HG02571 (cell line): ENCODE measurements around the gene MCMBP.
"Not testable (repeated sequence)": the region's sequence is repeated elsewhere in the genome, so short reads cannot be mapped to it uniquely, and the experiment has no call there.

ENCODE experiments used
- ATAC-seq: cut with Tn5 transposase; IDR thresholded peaks from one replicate; pipeline ENCODE4 v1.9.1; 2021; ENCODE audit warnings: mild to moderate bottlenecking, moderate library complexity; ENCODE audit not compliant: unreplicated experiment

The MCMBP gene

DNA sequence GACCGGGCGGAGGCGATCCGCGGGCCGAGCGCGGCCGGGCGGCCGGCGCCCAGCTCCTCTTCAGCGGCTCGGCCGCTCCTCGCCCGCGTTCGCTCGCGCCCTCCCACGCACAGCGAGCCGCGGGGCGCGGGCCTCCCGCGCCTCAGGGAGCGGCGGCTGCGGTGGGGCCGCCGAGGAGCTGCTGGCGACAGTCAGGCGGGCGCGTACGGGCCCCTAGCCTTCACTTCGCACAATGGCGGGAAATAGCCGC lies at the start of gene MCMBP:
MCMBP (minus strand) TSS at position 234 of the 250 bp plus-strand sequence. CDS start 259 bp downstream, outside the sequence.
- peak; percentile 20 for ATAC-seq

- ATAC-seq, result no peak
Observed at GRCh38 chr10:119919826-119920225, 47.2 kb upstream of the MCMBP start.

DNA sequence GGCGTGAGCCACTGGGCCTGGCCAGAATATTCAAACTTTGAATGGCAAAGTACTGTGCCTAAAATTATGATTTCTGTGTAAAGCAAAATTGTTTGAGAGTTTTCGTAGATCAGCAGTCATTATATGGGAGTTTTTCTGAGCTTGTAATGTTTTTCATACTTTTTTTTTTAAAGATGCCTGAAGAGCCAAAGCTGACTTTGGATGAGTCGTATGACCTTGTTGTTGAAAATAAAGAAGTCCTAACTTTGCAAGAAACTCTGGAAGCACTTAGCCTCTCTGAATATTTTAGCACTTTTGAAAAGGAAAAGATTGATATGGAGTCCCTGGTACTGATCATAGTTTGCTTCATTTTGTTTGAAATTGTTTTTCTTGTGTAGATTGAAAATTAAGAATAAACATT lies 46.6 kb upstream of the MCMBP start:
- ATAC-seq, result no peak

- ATAC-seq, result no peak
Observed at GRCh38 chr10:119917777-119918176, 45.1 kb upstream of the MCMBP start.

DNA sequence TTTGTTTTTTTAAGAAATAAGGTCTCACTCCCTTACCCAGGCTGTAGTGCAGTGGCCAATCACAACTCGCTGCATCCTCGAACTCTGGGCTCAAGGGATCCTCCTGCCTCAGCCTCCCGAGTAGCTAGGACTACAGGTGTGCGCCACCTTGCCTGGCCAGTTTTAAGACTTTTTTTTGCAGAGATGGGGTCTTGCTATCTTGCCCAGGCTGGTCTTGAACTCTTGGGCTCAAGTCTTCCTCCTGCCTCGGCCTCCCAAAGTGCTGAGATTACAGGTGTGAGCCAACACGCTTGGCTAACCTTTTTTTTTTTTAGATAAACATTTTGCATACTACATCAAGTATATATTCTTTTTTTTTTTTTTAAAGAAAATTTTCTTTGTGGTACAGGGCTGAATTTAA lies 38.0 kb upstream of the MCMBP start:
- no peak for ATAC-seq

DNA sequence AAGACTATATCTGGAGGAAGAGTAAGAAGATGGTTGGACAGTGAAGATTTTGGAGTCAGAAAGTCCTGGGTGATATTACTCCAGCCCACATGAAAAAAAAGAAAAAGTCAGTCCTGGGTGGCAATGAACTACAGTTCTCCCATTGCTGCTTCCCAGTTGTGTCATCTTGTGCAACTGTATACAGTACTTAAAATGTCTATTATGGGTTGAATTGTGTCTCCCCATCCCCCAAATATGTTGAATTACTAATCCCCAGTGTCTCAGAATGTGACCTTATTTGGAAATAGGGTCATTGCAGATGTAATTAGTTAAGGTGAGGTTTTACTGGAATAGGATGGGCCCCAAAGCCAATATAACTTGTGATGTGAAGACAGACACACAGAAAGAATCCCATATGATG lies 35.5 kb upstream of the MCMBP start:
- no peak for ATAC-seq

DNA sequence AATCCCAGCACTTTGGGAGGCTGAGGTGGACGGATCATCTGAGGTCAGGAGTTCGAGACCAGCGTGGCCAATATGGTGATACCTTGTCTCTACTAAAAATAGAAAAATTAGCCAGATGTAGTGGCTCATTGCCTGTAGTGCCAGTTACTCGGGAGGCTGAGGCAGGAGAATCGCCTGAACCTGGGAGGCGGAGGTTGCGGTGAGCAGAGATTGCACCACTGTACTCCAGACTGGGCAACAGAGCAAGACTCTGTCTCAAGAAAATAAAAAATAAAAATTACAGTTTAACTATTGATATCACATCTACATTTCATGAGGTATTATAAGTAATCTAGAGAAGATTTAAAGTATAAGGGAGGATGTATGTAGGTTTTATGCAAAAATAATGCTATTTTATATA lies 35.1 kb upstream of the MCMBP start:
- not testable (repeated sequence) for ATAC-seq

DNA sequence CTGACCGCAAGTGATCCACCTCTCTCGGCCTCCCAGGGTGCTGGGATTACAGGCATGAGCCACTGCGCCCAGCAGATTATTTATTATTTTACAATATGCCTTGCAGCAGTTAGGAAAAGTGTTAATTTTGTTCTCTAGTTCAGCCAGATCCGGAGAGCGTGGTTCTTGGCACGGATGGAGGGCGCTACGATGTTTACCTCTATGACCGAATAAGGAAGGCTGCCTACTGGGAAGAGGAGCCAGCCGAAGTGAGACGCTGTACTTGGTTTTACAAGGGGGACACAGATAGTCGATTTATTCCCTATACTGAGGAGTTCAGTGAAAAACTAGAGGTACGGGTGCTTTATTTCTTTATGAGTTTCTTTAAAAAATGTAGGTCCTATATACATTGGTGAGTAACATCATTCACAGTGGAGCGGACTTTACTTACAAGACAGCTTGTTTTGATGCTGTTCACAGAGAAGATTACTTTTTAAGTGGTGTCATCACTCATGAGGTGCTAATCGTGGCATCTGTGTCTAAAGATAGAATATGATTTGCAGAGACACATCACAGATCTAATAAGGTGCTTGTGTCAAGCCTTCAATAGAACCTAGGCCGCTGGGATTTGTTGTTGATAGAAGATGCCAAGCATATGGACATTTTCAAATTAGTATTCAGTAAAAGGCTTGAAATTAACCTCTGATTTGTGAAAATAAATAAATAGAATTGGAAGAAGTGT lies 31.5 kb upstream of the MCMBP start:
- ATAC-seq, result no peak

DNA sequence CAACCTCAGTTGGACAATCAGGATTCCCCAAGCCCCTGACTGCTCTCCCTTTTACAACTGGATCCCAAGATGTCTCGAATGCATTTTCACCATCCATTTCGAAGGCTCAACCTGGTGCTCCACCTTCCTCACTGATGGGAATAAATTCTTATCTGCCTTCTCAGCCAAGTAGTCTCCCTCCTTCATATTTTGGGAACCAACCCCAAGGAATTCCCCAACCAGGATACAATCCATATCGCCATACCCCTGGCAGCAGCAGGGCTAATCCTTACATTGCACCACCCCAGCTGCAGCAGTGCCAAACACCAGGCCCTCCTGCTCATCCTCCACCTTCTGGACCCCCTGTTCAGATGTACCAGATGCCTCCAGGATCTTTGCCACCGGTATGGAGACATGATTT lies 25.9 kb upstream of the MCMBP start:
- ATAC-seq, result no peak

DNA sequence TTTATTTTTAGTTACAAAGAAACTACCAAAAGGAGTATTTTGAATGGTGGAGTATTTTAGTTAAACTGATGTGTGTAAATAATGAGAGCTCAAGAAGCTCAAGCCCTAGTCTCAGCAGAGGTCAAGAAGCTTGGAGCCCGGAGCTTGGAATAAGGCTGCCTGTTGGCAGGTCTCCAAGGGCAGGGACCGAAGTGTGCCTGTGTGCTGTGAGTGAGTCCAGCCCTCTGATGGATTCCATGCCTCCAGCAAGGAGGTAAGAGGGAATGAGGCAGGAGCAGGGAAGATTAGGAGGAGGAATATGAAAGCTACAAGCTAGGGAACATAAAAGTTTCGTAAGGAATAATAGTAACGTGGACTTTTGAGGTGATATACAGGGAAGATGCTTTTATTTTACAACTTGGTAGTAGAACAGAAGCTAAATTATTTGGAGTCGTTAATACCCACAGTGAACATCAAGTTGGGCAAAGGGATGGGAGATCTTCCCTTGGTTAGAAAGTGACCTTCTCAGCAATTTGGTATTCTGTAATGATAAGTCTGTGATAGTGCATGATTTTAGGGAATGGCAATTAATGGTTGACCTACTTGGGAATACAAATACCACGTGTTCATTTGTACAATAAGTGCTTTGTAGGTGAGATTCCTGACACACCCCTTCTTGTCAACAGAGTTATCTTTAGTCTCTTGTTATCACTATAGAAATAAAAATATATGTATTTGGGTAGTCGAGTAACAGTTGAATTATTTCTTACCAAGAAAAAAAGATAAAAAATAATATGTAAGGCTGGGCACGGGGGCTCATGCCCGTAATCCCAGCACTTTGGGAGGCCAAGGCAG lies 24.5 kb upstream of the MCMBP start:
- ATAC-seq, result no peak

GRCh38 chr10:119896061-119896655 lies 23.5 kb upstream of the MCMBP start:
- no peak for ATAC-seq

DNA sequence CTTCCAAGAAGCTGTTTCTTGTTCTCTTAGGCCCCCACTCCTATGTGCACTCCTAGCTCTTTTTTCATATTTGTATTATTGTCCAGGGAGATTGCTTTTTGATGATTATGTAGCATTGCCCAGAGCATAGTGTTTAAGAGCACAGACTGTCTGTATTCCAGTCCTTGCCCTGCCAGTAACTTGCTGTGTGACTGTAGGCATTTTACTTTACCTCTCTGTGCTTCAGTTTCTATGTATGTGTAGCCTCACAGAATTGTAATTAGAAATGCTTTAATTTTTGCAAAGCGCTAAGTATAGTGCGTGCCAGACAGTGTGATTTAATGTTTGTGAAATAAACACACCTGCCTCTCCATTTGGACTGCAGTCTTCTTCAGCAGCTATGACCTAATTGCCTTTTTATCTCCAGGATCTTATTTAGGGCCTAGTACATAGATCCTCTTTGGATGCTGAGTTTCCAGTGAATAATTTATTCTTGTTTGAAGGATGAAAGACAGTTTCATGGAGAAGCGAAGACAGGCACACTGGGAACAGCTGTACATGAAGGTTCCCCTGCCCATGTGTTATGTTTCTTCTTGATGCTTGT lies 21.3 kb upstream of the MCMBP start:
- ATAC-seq, result no peak

DNA sequence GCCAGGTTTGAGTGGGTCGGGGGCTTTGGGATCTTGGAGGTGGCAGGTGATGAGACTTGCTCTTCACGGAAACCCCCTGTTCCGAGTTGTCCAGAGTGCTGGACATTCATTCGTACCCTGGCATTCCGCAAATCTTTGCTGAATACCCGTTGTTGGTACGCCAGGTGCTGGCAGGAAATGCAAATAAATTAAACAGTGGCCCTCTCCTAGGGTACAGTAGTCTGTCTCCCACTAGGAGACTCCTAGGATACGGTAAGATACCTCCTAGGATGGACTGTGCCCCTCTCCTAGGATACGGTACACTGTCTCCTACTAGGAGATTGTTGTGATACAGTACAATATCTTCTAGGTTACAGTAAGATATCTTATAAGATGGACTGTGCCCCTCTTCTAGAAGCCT lies 20.4 kb upstream of the MCMBP start:
- no peak for ATAC-seq

DNA sequence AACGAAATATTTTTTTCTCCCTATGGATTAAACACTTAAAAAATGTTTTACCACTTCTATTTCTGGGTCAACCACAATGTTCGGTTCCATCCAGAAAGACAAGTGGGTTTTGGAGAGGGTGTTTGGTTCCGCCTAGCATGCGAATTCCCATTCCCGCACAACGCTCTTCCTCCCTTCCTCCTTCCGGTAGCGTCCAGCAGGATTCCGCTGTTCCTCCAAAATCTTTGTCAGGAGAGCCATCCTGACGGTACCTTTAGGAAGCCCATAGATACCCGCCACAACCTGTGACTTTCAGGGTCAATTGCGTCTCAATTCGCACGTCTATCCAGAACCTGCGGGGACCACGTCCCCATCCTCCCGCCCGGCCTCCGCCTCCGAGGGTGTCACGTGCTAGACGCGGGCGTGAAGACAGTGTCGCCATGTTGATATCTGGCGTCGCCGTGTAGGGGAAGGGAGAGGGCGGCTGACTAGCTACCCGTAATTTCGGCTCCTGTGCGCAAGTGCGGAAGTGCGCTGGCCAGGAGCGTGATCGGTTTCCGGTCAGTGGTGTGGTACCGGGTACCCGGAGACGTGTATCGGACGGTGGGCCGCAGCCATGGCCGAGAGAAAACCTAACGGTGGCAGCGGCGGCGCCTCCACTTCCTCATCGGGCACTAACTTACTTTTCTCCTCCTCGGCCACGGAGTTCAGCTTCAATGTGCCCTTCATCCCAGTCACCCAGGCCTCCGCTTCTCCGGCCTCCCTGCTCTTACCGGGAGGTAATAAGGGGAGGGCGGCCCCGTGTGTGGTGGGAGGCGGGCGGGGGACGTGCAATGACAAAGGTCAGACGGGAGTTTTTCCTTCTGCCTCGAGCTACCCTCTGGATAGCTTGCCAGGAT lies 19.8 kb upstream of the MCMBP start, which contains the start of gene SEC23IP:
SEC23IP (plus strand) TSS at position 543 of the 878 bp plus-strand sequence; CDS start at position 596, 53 bp downstream.
- peak; percentile 98 for ATAC-seq

GRCh38 chr10:119891849-119892187 lies 19.2 kb upstream of the MCMBP start:
- not testable (repeated sequence) for ATAC-seq

DNA sequence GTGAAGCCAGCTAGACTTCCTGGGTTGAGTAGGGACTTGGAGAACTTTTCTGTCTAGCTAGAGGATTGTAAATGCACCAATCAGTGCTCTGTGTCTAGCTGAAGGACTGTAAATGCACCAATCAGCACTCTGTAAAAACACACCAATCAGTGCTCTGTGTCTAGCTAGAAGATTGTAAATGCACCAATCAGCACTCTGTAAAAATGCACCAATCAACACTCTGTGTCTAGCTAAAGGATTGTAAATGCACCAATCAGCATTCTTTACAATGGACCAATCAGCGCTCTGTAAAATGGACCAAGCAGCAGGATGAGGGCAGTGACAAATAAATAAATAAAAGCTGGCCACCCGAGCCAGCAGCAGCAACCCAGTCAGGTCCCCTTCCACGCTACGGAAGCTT lies 17.7 kb upstream of the MCMBP start:
- not testable (repeated sequence) for ATAC-seq

DNA sequence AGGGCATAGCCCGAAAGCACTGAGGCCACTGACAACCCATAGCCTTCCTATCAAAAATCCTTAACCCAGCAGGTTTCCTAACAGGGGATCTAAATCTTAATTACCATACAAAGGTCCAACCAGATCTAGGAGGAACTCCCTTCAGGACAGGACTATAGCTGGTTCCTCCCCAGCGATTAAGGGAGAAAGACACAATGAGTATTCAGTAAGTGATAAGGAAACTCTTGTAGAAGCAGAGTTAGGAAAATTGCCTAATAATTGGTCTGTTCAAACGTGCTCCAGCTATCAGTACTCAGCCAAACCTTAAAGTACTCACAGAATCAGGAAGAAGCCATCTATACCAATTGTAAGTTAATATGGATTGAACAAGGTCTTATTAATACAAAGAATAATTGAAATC lies 16.6 kb upstream of the MCMBP start:
- ATAC-seq, result not testable (repeated sequence)

GRCh38 chr10:119888715-119889114 lies 16.1 kb upstream of the MCMBP start:
- ATAC-seq, result not testable (repeated sequence)

DNA sequence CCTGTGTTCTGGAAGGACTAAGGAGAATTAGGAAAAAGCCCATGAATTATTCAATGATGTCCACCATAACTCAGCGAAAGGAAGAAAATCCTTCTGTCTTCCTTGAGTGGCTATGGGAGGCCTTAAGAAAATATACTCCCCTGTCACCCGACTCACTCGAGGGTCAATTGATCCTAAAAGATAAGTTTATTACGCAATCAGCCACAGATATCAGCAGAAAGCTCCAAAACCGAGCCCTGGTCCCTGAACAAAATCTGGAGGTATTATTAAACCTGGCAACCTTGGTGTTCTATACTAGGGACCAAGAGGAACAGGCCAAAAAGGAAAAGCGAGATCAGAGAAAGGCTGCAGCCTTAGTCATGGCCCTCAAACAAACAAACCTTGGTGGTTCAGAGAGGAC lies 13.4 kb upstream of the MCMBP start:
- not testable (repeated sequence) for ATAC-seq

DNA sequence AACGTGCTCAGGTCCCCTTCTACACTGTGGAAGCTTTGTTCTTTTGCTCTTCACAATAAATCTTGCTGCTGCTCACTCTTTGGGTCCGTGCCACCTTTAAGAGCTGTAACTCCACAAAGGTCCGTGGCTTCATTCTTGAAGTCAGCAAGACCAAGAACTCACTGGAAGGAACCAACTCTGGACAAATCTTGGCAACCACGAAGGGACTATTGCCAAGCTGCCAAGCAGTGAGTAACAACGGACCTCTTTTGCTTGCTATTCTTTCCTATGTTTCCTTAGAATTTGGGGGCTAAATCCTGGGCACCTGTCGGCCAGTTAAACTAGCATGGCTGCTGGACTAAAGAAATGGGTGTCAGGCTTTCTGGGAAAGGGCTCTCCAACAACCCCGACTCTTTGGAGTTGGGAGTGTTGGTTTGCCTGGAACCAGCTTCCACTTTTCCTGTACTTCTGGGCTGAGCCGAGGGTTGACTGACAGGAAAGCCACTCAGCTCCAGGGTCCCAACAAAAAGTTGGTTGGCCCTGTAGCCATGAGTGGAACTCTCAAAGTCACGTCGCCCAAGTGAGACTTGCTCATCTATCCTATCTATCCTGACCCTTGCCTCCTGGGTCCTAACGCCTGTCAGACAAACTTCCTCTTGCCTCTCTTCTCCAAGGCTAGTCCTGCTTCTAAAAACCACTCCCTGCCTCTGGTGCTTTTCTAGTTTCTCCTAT lies 11.4 kb upstream of the MCMBP start:
- ATAC-seq, result not testable (repeated sequence)
